ENCODE results near the gene NIT2.

Gene NIT2

DNA sequence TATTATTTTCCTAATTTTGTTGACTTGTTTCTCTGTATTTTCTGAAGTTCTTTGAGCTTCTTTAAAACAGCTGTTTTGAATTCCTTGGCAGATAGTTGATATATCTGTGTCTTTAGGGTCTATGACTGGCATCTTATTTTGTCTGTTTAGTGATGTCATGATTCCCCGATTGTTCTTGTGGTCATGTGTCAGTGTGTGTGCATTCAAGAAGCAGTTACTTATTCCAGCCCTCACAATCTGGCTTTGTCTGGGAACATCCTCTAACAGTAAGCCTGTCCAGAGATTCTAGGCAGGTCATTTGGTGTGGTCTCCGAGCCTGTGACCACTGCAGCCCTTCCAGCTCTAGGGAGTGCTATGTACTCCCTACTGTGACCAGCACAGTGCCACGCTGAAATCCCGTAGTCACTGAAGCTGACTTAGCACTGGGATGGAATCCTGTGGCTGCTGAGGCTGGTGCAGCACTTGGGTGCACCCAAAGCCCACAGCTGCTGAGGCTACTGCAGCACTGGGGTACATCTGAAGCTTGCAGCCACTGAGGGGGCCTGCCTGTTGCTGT, 73.5 kb downstream of the NIT2 start:
- TF ChIP-seq GABPA (IDR thresholded peaks at IDR 0.05; ENCODE audit: low read depth) (no peak), POLR2AphosphoS5 (IDR thresholded peaks at IDR 0.05; ENCODE audit: low read depth) (no peak), SPI1 (IDR thresholded peaks at IDR 0.05; ENCODE audit: borderline replicate concordance, low read depth) (no peak), CTCF (IDR thresholded peaks at IDR 0.05; ENCODE audit: insufficient read depth, low read length) (no peak)
- TF ChIP-seq, protein P1, sequence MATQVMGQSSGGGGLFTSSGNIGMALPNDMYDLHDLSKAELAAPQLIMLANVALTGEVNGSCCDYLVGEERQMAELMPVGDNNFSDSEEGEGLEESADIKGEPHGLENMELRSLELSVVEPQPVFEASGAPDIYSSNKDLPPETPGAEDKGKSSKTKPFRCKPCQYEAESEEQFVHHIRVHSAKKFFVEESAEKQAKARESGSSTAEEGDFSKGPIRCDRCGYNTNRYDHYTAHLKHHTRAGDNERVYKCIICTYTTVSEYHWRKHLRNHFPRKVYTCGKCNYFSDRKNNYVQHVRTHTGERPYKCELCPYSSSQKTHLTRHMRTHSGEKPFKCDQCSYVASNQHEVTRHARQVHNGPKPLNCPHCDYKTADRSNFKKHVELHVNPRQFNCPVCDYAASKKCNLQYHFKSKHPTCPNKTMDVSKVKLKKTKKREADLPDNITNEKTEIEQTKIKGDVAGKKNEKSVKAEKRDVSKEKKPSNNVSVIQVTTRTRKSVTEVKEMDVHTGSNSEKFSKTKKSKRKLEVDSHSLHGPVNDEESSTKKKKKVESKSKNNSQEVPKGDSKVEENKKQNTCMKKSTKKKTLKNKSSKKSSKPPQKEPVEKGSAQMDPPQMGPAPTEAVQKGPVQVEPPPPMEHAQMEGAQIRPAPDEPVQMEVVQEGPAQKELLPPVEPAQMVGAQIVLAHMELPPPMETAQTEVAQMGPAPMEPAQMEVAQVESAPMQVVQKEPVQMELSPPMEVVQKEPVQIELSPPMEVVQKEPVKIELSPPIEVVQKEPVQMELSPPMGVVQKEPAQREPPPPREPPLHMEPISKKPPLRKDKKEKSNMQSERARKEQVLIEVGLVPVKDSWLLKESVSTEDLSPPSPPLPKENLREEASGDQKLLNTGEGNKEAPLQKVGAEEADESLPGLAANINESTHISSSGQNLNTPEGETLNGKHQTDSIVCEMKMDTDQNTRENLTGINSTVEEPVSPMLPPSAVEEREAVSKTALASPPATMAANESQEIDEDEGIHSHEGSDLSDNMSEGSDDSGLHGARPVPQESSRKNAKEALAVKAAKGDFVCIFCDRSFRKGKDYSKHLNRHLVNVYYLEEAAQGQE (IDR thresholded peaks at IDR 0.05; ENCODE audit: insufficient replicate concordance, low read depth): no peak
- H3K27ac ChIP-seq (replicated peaks): no peak overlapping the region
- H3K27me3 ChIP-seq (ENCODE audit: insufficient read depth, poor library complexity, severe bottlenecking): no peaks in the 10 kb centered on the region
- no peak overlapping the region for H3K4me3 ChIP-seq (replicated peaks; ENCODE audit: insufficient read depth, low read length)
- DNase-seq (ENCODE audit: low read depth in 1 of 2, low spot score in 1 of 2): no peak

Data from HL-60 (cell line).